ENCODE results near the gene U2AF1L4.
A peak's percentile ranks its signal among the peaks of the same experiment; 100 is the strongest.

DNA sequence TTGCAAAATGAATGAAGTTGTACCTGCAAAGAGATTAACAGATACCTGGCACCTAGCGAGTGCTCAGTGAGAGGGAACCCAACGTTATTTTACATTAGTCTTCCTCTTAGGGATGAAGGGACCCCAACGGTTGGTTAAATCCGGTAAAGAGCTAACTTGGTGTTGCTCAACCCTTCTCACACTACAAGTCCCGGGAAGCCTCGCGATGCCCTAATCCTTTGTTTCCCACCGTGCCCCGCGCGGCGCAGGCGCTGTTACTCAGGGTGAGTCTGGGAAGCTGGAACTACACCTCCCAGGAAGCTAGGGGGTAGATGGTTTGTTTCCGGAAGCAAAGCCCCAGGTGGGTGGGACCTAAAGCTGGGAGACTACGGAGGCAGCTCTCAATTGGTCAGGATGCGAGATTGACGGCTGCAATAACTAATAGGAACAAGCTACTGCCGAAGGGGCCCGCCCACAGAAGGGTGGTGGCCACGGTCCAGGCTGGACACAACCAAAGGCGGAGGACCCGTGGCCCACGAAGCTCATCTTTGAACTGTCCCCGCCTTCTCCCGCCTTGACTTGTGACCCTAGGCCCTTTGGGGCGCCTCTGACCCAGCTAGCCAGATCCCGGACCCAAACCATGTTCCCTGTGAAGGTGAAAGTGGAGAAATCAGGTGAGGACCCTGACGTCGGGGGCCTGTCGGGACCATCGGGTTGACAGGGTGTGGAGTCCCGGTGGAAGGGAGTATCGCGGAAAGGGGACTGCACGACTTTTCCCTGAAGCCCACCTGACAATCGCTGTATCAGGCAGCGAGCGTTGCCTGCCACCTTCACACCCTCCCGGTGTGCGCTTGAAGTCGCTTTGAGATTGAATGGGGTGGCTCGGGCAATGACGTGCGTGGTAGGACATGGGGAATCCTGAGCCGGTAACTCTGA lies 3.1 kb upstream of the U2AF1L4 start, which contains the start of gene LIN37:
- TF ChIP-seq ZNF140 (tag by site-specific recombination; IDR thresholded peaks at IDR 0.05) (no peak), CTCF (tag by site-specific recombination; IDR thresholded peaks at IDR 0.05) (no peak), ZNF768 (tag by site-specific recombination; IDR thresholded peaks at IDR 0.05) (no peak), ZNF423 (tag by site-specific recombination; IDR thresholded peaks at IDR 0.05) (no peak), YY1 (tag by site-specific recombination; IDR thresholded peaks at IDR 0.05) (peak; percentile 9; the same call in 1 of the 2 replicates), PRDM10 (tag by site-specific recombination; IDR thresholded peaks at IDR 0.05) (peak; percentile 96), REST (tag by site-specific recombination; IDR thresholded peaks at IDR 0.05) (0 out of 2 replicates have a peak, but pooled peaks have one; percentile 28), ZNF221 (tag by site-specific recombination; IDR thresholded peaks at IDR 0.05; ENCODE audit: borderline replicate concordance) (0 out of 2 replicates have a peak, but pooled peaks have one; percentile 16), ZBTB48 (tag by site-specific recombination; IDR thresholded peaks at IDR 0.05) (peak; percentile 80), ZNF274 (IDR thresholded peaks at IDR 0.05; ENCODE audit: low read length) (no peak), ZNF274 (tag by site-specific recombination; IDR thresholded peaks at IDR 0.05; ENCODE audit: borderline replicate concordance) (no peak), ZNF157 (tag by site-specific recombination; IDR thresholded peaks at IDR 0.05) (no peak), TCF7L2 (IDR thresholded peaks at IDR 0.05; ENCODE audit: borderline replicate concordance, low read depth, low read length) (no peak)
- TF ChIP-seq, protein P1, sequence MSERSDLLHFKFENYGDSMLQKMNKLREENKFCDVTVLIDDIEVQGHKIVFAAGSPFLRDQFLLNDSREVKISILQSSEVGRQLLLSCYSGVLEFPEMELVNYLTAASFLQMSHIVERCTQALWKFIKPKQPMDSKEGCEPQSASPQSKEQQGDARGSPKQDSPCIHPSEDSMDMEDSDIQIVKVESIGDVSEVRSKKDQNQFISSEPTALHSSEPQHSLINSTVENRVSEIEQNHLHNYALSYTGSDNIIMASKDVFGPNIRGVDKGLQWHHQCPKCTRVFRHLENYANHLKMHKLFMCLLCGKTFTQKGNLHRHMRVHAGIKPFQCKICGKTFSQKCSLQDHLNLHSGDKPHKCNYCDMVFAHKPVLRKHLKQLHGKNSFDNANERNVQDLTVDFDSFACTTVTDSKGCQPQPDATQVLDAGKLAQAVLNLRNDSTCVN (tag by site-specific recombination; optimal IDR thresholded peaks at IDR 0.05), result no peak

Measured in HEK293 (cell line).